NK-92 (cell line): ENCODE results near the gene S100G.
"Not testable (repeated sequence)": the region's sequence is repeated elsewhere in the genome, so short reads cannot be mapped to it uniquely, and the experiment has no call there.

ENCODE experiments used
- DNase-seq: peaks from one replicate; lab custom pipeline; 2025; ENCODE audit not compliant: unreplicated experiment; lab: John Stamatoyannopoulos, UW

S100G gene

GRCh38 chrX:16649858-16650257, at the start of gene S100G:
S100G (plus strand) TSS chrX:16650158; CDS start chrX:16651007, 849 bp downstream.
- no peak for DNase-seq

GRCh38 chrX:16601885-16602284, 48.1 kb upstream of the S100G start:
- DNase-seq, result no peak

GRCh38 chrX:16603235-16603634, 46.7 kb upstream of the S100G start:
- not testable (repeated sequence) for DNase-seq

DNA sequence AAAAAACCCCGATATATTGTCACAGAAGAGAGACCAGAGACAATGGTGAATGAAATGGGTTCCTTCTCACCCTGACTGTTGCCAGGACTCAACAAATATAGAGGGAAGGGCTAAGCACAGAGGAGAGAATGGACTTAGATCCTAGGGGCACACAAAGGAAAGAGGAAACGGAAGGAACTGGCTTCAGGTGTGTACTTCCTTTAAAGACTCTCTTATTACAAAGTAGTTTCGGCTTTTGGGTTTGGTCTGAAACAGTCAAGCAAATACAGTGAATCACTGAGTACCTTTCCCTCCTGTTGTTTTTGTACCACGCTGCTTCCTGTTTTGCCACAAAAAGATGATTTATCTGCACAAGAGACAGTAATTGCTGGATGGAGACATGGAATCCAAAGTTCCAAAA, 46.1 kb upstream of the S100G start:
- DNase-seq, result no peak

- no peak for DNase-seq
Measured at GRCh38 chrX:16604337-16604736, 45.6 kb upstream of the S100G start.

DNA sequence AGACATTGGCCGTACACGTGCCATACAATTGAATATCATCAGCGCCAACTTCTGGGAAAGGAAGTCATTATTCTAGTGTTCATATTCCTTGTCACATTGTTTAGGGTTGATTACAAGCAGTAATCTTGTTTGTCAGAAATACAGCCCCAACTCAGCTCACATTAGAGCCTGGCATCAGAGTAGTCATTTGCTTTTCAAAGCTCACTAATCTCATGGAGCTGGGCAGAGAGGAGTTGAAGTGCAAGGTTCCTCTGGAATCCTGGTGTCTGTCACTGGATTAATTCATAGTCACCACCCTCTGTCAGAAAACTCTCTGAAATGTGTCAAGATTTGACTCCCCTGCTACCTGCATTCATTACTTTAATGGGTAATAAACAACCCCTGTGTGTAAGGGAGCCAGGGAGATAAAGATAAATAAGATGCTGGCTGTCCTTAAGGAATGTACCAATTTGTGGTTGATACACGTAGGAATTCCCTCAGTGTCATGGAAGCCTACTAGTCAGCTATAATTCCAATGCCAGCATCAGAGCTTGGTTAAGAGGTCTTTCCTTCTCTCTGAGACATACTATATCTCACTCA, 43.7 kb upstream of the S100G start:
- no peak for DNase-seq

- DNase-seq, result no peak
Measured at GRCh38 chrX:16610121-16610621, 39.8 kb upstream of the S100G start.

DNA sequence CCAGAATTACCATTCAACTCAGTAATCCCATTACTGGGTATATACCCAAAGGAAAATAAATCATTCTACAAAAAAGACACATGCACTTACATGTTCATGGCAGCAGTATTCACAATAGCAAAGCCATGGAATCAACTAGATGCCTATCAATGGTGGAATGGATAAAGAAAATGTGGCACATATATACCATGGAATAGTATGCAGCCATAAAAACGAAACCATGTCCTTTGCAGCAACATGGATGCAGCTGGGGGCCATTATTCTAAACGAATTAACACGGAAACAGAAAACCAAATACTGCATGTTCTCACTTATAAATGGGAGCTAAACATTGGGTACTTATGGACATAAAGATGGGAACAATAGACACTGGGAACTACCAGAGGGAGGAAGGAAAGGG, 39.3 kb upstream of the S100G start:
- not testable (repeated sequence) for DNase-seq

DNA sequence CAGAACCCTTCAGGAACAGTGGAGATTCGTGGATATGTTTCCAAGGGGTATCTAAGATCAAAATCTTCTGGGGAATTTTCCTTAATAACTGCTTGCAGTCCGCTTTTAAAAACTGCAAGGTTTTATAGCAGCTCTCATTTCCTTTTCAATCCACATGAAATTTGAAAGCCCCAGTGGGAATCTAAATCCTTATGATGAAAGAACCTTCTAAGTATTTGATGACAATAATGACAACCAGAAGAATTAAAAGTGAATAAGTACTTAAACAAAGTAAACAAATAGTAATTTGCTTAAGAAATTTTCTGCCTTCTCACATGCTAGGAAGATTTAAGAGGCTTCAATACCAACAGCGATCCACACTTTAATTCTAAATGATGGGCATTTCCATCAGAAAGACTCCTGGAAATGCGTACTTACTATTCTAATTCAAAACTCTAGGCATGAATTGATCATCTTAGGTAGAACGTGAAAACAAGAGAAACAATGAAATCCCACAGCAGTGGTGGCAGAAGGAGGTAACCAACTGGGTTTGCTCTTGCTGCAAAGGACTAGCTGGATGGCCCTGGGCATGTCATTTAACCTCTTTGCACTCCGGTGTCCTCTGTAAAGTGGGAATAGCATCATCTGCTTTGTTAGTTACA, 37.6 kb upstream of the S100G start:
- no peak for DNase-seq

GRCh38 chrX:16617382-16617781, 32.6 kb upstream of the S100G start:
- no peak for DNase-seq

GRCh38 chrX:16618422-16618821, 31.5 kb upstream of the S100G start:
- no peak for DNase-seq

- no peak for DNase-seq
Measured at GRCh38 chrX:16619024-16619423, 30.9 kb upstream of the S100G start.

DNA sequence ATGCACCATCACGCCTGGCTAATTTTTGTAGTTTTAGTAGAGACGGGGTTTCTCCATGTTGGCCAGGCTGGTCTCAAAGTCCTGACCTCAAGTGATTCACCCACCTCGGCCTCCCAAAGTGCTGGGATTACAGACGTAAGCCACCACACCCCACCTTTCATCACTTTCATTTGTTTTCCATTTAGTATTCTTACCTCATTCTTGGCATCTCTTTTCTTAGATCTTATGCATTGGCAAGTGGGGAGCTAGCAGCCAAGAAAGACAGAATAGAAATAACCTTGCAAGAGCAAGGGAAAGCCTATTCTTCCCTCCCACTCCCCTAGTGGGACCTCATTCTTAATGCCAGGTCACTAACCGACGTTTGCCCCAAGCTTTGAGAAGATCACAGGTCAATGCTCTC, 21.4 kb upstream of the S100G start:
- not testable (repeated sequence) for DNase-seq

GRCh38 chrX:16628946-16629595, 20.9 kb upstream of the S100G start:
- DNase-seq, result no peak

DNA sequence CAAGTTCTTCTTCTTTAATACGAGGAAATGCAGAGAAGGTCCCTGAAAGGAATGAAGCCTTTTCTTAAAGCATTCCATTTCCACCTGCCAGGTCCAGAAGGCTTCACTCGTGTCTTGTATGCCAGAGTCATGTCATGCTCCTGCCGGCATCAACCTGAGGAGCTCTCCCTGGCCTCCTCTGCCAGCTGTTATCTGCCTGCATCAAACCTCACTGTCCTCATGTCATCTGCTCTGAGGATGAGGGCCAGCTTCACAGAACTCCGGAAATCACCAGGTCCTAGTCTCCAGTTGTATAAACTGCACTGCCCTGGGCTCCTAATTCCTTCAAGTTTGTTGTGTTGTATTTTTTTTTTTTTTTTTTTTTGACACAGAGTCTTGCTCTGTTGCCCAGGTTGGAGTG, 20.0 kb upstream of the S100G start:
- no peak for DNase-seq

- no peak for DNase-seq
Measured at GRCh38 chrX:16633754-16634153, 16.2 kb upstream of the S100G start.

- no peak for DNase-seq
Measured at GRCh38 chrX:16635040-16635439, 14.9 kb upstream of the S100G start.

DNA sequence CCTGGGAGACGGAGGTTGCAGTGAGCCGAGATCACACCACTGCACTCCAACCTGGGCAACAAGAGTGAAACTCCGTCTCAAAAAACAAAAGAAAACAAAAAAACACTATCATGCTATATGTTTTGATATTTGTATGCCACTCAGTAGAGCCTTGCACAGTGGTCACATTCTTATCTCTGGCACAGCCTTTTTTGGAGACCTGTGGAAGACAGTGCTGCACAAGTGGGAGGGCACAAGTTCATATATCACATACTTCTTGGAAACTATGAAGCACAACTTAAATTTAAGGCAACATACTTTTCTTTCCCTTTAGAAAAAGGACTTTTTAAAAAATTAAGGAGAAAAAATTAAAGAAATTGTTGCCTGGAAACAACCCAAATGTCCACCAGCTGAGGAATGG, 14.4 kb upstream of the S100G start:
- DNase-seq, result no peak

GRCh38 chrX:16638533-16638932, 11.4 kb upstream of the S100G start:
- DNase-seq, result no peak

DNA sequence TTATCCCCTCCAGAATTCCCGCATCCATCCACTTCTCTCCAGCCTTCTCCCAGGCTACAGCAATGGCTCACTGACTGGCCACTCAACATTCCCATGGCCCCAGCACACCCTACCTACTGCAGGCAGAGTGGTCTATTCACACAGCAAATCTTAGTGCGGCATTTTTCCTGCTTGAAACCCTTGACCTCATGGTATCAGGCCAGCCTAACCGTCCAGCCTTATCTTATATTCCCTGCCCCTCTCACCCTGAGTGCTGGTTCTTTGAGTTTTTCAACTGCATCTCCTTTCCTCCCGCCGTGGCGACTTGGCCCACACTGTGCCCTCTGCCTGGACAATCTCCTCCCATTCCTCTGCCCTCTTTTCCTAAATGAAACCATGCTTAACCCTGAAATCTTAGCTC, 10.0 kb upstream of the S100G start:
- DNase-seq, result no peak

DNA sequence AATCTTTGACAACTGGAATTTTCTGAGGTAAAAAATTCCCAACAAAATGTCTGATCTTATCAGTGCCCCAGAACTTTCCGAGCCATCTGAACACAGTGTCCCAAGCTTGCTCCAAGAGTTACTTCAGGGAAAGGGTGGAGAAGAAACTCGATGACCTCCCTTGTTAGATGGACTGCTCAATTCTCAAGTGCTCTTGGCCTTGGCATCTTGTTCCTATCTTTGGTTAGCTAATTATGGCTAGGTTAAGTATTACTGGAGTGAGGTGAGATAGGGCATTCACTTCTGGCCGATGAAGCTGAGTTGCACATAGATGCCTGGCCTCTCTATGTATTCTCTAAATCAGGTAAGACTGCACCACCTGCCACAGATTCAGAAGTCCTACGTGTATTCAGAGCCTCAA, 9.1 kb upstream of the S100G start:
- no peak for DNase-seq

DNA sequence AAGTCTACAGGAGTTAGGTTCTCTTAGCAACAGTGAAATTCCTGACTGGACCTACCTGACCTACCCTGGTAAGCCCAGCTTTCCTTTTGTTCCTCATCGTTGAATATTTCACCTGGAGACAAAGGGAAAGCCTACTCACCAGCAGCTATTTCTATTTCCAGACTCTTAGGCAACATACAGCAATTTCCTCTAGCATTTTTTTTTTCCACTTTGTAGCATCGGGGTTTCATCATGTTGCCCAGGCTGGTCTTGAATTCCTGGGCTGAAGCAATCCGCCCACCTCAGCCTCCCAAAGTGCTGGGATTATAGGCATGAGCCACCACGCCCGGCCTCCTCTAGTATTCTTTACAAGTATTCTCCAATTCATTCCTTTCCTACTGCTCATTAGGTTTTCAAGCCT, 6.8 kb upstream of the S100G start:
- DNase-seq, result no peak
